DND-41 (cell line): ENCODE data around the gene FBN1.

Experiments
- ATAC-seq: fragments of 200-7000 bp; cut with Tn5 transposase; 3 replicates; pipeline ENCODE4 v1.9.1; 2021; ENCODE audit warnings: low read depth; ENCODE audit not compliant: insufficient read depth
- DNase-seq: peaks from one replicate; pipeline ENCODE4 v3.0.0-alpha.2; 2020
- H2AFZ ChIP-seq: 2 replicates; pipeline ENCODE4 v1.6.0; 2012; ENCODE audit warnings: low read depth, low read length
- H3K27ac ChIP-seq: 2 replicates; pipeline ENCODE4 v1.5.1; 2012; ENCODE audit warnings: low read length, inconsistent platforms
- H3K27me3 ChIP-seq: fragments of 200-600 bp; sonication (generic); 2 replicates; pipeline ENCODE4 v1.6.0; 2012; ENCODE audit warnings: low read length, mild to moderate bottlenecking, inconsistent platforms; ENCODE audit not compliant: insufficient read depth, poor library complexity
- H3K36me3 ChIP-seq: 2 replicates; pipeline ENCODE4 v1.5.1; 2012; ENCODE audit warnings: low read length, inconsistent platforms; ENCODE audit not compliant: insufficient read depth
- H3K4me1 ChIP-seq: 2 replicates; pipeline ENCODE4 v1.5.1; 2012; ENCODE audit warnings: mild to moderate bottlenecking, low read length; ENCODE audit not compliant: insufficient read depth
- H3K4me2 ChIP-seq: 2 replicates; pipeline ENCODE4 v1.6.0; 2012; ENCODE audit warnings: mild to moderate bottlenecking, moderate library complexity, low read length, inconsistent platforms; ENCODE audit not compliant: insufficient read depth
- H3K4me3 ChIP-seq, 2 experiments: fragments of 200-600 bp in 1 of 2; shearing (Covaris generic) in 1 of 2; 2 replicates each; pipeline ENCODE4 v1.5.1; 2012 to 2016; ENCODE audit warnings: inconsistent platforms in 2 of 2, low read length in 2 of 2, mild to moderate bottlenecking in 2 of 2, low read depth in 1 of 2, moderate library complexity in 1 of 2
- H3K79me2 ChIP-seq: 2 replicates; pipeline ENCODE4 v1.6.0; 2012; ENCODE audit warnings: low read length, inconsistent platforms; ENCODE audit not compliant: insufficient read depth
- H3K9ac ChIP-seq: 2 replicates; pipeline ENCODE4 v1.6.0; 2012; ENCODE audit warnings: low read depth, mild to moderate bottlenecking, inconsistent platforms, low read length, moderate library complexity
- H3K9me3 ChIP-seq: 2 replicates; pipeline ENCODE4 v1.5.1; 2012; ENCODE audit warnings: low read length, moderate library complexity, mild to moderate bottlenecking, inconsistent platforms; ENCODE audit not compliant: insufficient read depth, severe bottlenecking
- H4K20me1 ChIP-seq: 2 replicates; pipeline ENCODE4 v1.6.0; 2012; ENCODE audit warnings: low read length; ENCODE audit not compliant: insufficient read depth
- EZH2 ChIP-seq: IDR thresholded peaks from 3 replicates; pipeline ENCODE4 v1.6.1; 2012; ENCODE audit warnings: borderline replicate concordance, low read depth, mild to moderate bottlenecking, moderate library complexity, low read length, inconsistent platforms; ENCODE audit not compliant: severe bottlenecking
- TF ChIP-seq, protein P1 (sequence below): IDR thresholded peaks from 2 replicates; pipeline ENCODE4 v1.5.1; 2012; ENCODE audit warnings: borderline replicate concordance, low read length, moderate library complexity, mild to moderate bottlenecking; ENCODE audit not compliant: poor library complexity, severe bottlenecking; ENCODE audit errors: extremely low read depth

The FBN1 gene

GRCh38 chr15:48463366-48463880 lies 182.1 kb downstream of the FBN1 start:
- H3K79me2 ChIP-seq, result no peaks in the 10 kb centered on the region
- H3K36me3 ChIP-seq, result no peaks in the 10 kb centered on the region
- no peak overlapping the region for H3K4me2 ChIP-seq
- H3K4me3 ChIP-seq, result no peak overlapping the region
- H3K27ac ChIP-seq, result no peak overlapping the region
- DNase-seq (no peak), ATAC-seq (no peak)
- TF ChIP-seq EZH2, result no peak
- TF ChIP-seq, protein P1, sequence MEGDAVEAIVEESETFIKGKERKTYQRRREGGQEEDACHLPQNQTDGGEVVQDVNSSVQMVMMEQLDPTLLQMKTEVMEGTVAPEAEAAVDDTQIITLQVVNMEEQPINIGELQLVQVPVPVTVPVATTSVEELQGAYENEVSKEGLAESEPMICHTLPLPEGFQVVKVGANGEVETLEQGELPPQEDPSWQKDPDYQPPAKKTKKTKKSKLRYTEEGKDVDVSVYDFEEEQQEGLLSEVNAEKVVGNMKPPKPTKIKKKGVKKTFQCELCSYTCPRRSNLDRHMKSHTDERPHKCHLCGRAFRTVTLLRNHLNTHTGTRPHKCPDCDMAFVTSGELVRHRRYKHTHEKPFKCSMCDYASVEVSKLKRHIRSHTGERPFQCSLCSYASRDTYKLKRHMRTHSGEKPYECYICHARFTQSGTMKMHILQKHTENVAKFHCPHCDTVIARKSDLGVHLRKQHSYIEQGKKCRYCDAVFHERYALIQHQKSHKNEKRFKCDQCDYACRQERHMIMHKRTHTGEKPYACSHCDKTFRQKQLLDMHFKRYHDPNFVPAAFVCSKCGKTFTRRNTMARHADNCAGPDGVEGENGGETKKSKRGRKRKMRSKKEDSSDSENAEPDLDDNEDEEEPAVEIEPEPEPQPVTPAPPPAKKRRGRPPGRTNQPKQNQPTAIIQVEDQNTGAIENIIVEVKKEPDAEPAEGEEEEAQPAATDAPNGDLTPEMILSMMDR, result no peak
- H3K4me1 ChIP-seq, result no peaks in the 10 kb centered on the region
- H3K9ac ChIP-seq, result no peak overlapping the region
- H4K20me1 ChIP-seq, result no peaks in the 10 kb centered on the region
- H2AFZ ChIP-seq, result no peak overlapping the region
- H3K27me3 ChIP-seq, result no peaks in the 10 kb centered on the region
- H3K9me3 ChIP-seq, result no peaks in the 10 kb centered on the region

DNA sequence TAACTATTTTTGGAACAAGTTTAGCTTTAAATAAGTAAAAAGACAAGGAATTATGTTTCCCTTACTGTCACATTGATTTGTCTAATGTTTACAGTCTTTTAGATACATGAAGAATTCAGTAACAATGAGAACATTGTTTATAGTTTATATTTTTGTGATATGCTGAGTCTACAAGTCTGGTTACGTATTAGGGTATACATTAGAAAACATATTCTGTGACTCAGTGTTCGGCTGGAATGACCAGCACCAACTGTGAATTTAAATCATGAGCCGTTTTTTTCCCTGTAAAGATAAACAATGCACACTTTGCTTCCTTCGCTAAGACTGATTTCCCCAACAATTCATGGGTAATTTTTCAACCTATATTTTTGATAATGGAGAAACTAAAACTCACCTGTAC lies 182.8 kb downstream of the FBN1 start:
- TF ChIP-seq, protein P1, result no peak
- no peak for TF ChIP-seq EZH2
- H3K9me3 ChIP-seq, result no peaks in the 10 kb centered on the region
- no peak for DNase-seq
- no peak overlapping the region for H2AFZ ChIP-seq
- no peaks in the 10 kb centered on the region for H3K36me3 ChIP-seq
- H3K79me2 ChIP-seq, result no peaks in the 10 kb centered on the region
- H3K9ac ChIP-seq, result no peak overlapping the region
- no peaks in the 10 kb centered on the region for H3K27me3 ChIP-seq
- H3K4me2 ChIP-seq, result no peak overlapping the region
- no peaks in the 10 kb centered on the region for H3K4me1 ChIP-seq
- ATAC-seq, result no peak
- H3K27ac ChIP-seq, result no peak overlapping the region
- H3K4me3 ChIP-seq, result no peak overlapping the region
- no peaks in the 10 kb centered on the region for H4K20me1 ChIP-seq

DNA sequence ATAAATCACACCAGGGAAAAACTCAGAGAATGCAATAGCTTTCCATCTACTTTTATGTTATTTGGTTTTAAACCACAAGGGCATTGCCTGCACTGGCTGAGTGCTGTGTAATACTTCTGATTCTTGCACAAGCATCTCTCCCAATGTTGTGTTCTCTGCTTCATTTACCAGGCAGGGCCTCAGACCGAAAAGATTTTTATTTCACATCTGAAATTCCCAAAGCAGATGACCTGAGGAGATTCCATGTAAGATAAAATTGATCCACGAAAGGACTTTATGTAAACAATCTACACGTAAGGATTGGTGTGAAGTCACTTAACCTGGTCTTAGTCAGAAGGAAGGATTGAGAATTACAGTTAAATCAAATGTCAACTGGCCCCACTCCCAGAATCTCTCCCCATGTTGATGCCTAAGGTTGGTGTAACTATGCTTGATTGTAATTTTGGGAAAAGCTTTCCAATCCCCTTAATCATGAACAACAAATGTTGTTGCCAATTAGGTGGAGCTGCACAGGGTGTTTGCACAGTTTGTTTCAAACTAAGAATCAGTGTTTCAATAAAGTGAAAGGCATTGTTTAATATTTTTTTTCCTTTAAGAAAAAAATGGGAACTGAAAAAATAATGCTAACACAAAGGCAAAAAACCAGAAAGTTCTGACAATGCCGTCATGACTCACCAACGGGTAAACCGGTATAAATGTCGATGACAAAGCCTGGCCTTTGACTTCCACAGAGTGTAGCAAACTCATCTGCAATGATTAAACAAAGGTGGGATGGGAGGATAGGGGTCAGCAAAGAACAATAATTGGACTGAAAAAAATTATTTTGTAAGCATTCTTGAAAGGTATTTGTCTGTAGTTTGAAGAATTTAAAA lies 185.7 kb downstream of the FBN1 start:
- Histone ChIP-seq H3K9me3 (no peaks in the 10 kb centered on the region), H3K27me3 (no peaks in the 10 kb centered on the region), H3K4me1 (no peaks in the 10 kb centered on the region), H3K4me2 (no peak overlapping the region), H3K4me3 (no peak overlapping the region), H3K27ac (no peak overlapping the region), H3K79me2 (no peaks in the 10 kb centered on the region), H4K20me1 (no peaks in the 10 kb centered on the region), H2AFZ (no peak overlapping the region), H3K9ac (no peak overlapping the region), H3K36me3 (no peaks in the 10 kb centered on the region)
- DNase-seq, result no peak
- TF ChIP-seq, protein P1, result no peak
- TF ChIP-seq EZH2, result no peak
- no peak for ATAC-seq
